ENCODE data around the gene ATE1. TPM values are rescaled to one million over a fixed set of nuclear protein-coding genes. Genes with fewer than 3 reads are reported as not detected.
A peak's percentile ranks its signal among the peaks of the same experiment; 100 is the strongest.
"Not testable (repeated sequence)": the region's sequence is repeated elsewhere in the genome, so short reads cannot be mapped to it uniquely, and the experiment has no call there.

ATE1 gene
- polyA plus RNA-seq, 1 donor = 23.4 TPM

DNA sequence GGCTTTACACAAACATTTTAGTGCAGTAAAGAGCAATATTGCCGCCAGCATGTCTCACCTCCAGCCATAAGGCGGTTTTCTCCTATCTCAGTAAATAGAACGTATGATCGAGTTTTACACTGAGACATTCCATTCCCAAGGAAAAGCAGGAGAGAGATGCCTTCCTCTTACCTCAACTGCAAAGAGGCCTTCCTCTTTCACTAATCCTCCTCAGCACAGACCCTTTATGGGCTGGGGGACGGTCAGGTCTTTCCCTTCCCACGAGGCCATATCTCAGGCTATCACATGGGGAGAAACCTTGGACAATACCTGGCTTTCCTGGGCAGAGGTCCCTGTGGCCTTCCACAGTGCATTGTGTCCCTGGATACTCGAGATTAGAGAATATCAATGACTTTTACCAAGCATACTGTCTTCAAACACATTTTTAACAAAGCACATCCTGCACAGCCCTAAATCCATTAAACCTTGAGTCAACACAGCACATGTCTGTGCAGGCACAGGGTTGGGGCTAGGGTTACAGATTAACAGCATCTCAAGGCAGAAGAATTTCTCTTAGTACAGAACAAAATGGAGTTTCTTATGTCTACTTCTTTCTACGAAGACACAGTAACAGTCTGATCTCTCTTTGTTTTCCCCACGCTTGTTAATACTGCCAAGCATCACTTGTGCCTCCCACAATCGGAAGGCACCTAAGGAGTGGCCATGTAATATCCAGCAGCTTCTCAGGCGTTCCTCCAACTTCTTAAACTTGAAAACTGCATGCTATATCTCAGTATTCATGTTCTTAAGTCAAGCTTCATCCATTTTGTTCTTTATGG lies 2.6 kb upstream of the ATE1 start:
- not testable (repeated sequence) for H3K4me3 ChIP-seq (ENCODE audit: low read length); H3K27me3 ChIP-seq (ENCODE audit: control insufficient read depth, insufficient read depth, low read length); H3K9me3 ChIP-seq (ENCODE audit: control insufficient read depth, low read depth, low read length); H3K36me3 ChIP-seq (ENCODE audit: control insufficient read depth, insufficient read depth, low read length)
- H3K27ac ChIP-seq (ENCODE audit: low read length) = peak overlapping the region; percentile 79
- peak in 1 of 2 donors; percentile 63 for DNase-seq
- peaks cover 23% of the 10 kb centered on the region for H3K4me1 ChIP-seq (ENCODE audit: control insufficient read depth, insufficient read depth, low read length)
- 57% methylated on average over 1 of the region's 11 CpGs for WGBS (ENCODE audit: insufficient coverage, low lambda C conversion rate)

DNA sequence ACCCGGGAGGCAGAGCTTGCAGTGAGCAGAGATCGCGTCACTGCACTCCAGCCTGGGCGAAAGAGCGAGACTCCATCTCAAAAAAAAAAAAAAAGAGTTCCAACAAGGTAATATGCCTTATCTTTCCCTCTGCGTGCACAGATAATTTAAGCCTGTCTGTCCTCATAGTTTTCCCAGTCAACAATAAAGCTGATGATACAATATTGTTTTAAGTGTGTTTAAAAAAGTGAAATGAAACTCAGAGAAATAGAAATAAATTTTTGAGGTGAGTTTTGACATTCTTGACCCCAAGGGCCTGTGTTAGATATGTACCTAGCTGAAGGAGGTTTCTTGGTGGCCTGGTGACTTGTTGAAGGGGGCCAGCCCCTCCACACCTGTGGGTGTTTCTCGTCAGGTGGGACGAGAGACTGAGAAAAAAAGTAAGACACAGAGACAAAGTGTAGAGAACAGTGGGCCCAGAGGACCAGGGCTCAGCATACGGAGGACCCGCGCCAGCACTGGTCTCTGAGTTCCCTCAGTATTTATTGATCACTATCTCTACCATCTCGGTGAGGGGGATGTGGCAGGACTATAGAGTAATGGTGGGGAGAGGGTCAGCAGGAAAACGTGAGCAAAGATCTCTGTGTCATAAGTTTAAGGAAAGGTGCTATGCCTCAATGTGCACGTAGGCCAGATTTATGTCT lies 1.9 kb upstream of the ATE1 start:
- H3K9me3 ChIP-seq (ENCODE audit: control insufficient read depth, low read depth, low read length); H3K36me3 ChIP-seq (ENCODE audit: control insufficient read depth, insufficient read depth, low read length); H3K27me3 ChIP-seq (ENCODE audit: control insufficient read depth, insufficient read depth, low read length); H3K4me3 ChIP-seq (ENCODE audit: low read length): not testable (repeated sequence)
- peak overlapping the region; percentile 79 for H3K27ac ChIP-seq (ENCODE audit: low read length)
- H3K4me1 ChIP-seq (ENCODE audit: control insufficient read depth, insufficient read depth, low read length) = peaks cover 19% of the 10 kb centered on the region
- WGBS (ENCODE audit: insufficient coverage, low lambda C conversion rate) = no CpG with 5 or more reads among the region's 14 CpGs
- peak in 1 of 2 donors; percentile 54 for DNase-seq

DNA sequence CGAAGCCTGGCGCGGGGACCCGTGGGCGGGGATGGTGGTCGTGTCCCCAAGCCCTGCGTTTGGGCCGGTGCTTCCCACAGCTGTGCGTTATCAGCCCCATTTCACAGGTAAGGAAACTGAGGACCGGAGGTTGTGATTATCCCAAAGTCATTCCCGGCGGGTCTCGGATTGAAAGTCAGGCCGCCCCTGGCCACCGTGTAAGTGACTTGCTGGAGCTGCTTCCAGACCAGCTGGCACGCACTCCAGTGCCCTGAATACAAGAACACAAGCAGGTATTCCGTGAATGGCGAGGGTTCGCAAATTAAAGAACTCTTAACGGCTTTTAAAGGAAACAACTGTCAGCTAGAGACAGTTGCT lies 675 bp upstream of the ATE1 start:
- H3K9me3 ChIP-seq (ENCODE audit: control insufficient read depth, low read depth, low read length) = no peaks in the 10 kb centered on the region
- no CpG with 5 or more reads among the region's 20 CpGs for WGBS (ENCODE audit: insufficient coverage, low lambda C conversion rate)
- no peaks in the 10 kb centered on the region for H3K36me3 ChIP-seq (ENCODE audit: control insufficient read depth, insufficient read depth, low read length)
- peak in 1 of 2 donors; percentile 30 for DNase-seq
- peaks cover 19% of the 10 kb centered on the region for H3K4me1 ChIP-seq (ENCODE audit: control insufficient read depth, insufficient read depth, low read length)
- no peaks in the 10 kb centered on the region for H3K27me3 ChIP-seq (ENCODE audit: control insufficient read depth, insufficient read depth, low read length)
- H3K4me3 ChIP-seq (ENCODE audit: low read length) = peak overlapping the region; percentile 92
- peak overlapping the region; percentile 98 for H3K27ac ChIP-seq (ENCODE audit: low read length)

DNA sequence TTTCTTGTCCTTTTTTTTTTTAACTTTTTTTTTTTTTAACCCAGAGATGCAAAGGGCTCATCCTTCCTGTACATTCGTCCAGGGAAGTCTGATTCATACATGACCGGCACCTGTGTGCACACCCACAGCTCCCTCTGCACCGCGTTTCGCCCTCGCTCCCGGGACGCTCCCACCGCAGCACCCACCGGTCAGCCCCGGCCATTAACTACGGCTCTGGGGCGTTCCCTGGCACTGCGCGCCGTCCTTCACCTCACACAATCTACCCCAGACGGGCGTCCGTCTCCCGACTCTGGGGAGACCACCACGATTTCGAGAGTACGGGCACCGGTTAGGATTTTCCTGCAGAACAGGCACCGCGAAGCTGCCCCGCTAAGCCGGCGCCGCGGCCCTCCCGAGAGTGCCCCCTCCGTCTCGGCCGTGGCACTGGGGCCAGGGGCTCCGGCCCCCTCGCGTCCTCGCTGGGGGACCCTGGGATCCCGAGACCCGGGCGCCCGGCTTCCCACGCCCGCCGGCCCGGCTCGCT lies 452 bp downstream of the ATE1 start:
- WGBS (ENCODE audit: insufficient coverage, low lambda C conversion rate) = no CpG with 5 or more reads among the region's 48 CpGs

DNA sequence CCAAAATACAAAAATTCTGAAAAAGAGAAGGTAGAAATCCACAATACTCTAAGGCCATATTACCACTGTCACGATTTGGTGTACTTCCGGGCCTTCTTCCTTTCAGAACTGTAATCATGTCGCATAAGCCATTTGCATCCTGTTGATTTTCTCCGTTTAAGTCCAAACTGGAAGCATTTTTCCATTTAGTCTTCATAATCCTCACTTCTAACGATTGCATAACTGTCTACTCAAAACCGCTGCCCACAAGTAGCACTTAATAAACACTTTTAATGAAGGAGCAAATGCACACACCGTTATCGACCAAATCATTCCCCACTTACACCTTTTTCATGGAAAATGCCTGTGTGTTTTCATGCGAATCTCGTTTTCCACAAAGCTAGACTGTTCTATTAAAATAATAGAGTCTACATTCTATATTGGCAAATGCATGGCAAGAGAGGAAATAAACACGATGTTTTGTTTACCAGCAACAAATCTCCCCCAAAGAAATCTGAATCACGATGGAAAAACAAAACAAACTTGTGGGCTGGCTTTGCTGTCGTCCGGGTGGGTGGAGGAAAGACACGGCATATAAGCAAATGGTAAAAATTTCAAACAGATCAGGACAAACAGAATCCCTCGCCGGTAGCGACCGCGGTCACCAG lies 1.0 kb downstream of the ATE1 start:
- WGBS (ENCODE audit: insufficient coverage, low lambda C conversion rate) = 0% methylated on average over 6 of the region's 20 CpGs
- Histone ChIP-seq H3K9me3 (ENCODE audit: control insufficient read depth, low read depth, low read length) (no peaks in the 10 kb centered on the region), H3K27ac (ENCODE audit: low read length) (peak overlapping the region; percentile 94), H3K4me3 (ENCODE audit: low read length) (peak overlapping the region; percentile 92), H3K36me3 (ENCODE audit: control insufficient read depth, insufficient read depth, low read length) (peaks cover 9% of the 10 kb centered on the region), H3K27me3 (ENCODE audit: control insufficient read depth, insufficient read depth, low read length) (no peaks in the 10 kb centered on the region), H3K4me1 (ENCODE audit: control insufficient read depth, insufficient read depth, low read length) (peaks cover 19% of the 10 kb centered on the region)
- DNase-seq = peak in 1 of 2 donors; percentile 53

More for the DNA sequence above, 452 bp downstream of the ATE1 start:
- peak; percentile 42 to 74 for DNase-seq
- H3K4me3 ChIP-seq (ENCODE audit: low read length) = peak overlapping the region; percentile 92
- H3K4me1 ChIP-seq (ENCODE audit: control insufficient read depth, insufficient read depth, low read length) = peaks cover 19% of the 10 kb centered on the region
- peak overlapping the region; percentile 94 for H3K27ac ChIP-seq (ENCODE audit: low read length)
- H3K9me3 ChIP-seq (ENCODE audit: control insufficient read depth, low read depth, low read length) = no peaks in the 10 kb centered on the region
- no peaks in the 10 kb centered on the region for H3K27me3 ChIP-seq (ENCODE audit: control insufficient read depth, insufficient read depth, low read length)
- H3K36me3 ChIP-seq (ENCODE audit: control insufficient read depth, insufficient read depth, low read length) = peaks cover 9% of the 10 kb centered on the region

DNA sequence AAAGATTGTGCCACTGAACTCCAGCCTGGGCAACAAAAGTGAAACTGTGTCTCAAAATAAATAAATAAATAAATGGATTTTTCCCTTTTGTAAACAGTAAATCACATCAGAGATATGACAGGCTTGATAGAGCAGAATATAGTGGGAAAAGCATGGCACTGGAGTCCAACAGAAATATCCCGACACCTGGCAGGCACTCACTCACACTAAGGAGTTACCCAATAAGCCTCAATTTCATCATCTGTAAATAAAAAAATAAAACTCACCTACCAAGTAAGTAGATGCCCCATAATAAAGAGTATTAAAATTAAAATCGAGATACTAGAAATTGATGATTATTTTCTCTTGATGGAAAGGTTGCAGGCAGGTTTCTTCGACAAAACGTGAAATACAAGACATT lies 1.7 kb downstream of the ATE1 start:
- 97% methylated on average over 3 of the region's 4 CpGs for WGBS (ENCODE audit: insufficient coverage, low lambda C conversion rate)
- Histone ChIP-seq H3K4me1 (ENCODE audit: control insufficient read depth, insufficient read depth, low read length) (peaks cover 18% of the 10 kb centered on the region), H3K9me3 (ENCODE audit: control insufficient read depth, low read depth, low read length) (no peaks in the 10 kb centered on the region), H3K27ac (ENCODE audit: low read length) (peak overlapping the region; percentile 94), H3K27me3 (ENCODE audit: control insufficient read depth, insufficient read depth, low read length) (no peaks in the 10 kb centered on the region), H3K4me3 (ENCODE audit: low read length) (peak overlapping the region; percentile 92), H3K36me3 (ENCODE audit: control insufficient read depth, insufficient read depth, low read length) (peaks cover 12% of the 10 kb centered on the region)
- no peak for DNase-seq

DNA sequence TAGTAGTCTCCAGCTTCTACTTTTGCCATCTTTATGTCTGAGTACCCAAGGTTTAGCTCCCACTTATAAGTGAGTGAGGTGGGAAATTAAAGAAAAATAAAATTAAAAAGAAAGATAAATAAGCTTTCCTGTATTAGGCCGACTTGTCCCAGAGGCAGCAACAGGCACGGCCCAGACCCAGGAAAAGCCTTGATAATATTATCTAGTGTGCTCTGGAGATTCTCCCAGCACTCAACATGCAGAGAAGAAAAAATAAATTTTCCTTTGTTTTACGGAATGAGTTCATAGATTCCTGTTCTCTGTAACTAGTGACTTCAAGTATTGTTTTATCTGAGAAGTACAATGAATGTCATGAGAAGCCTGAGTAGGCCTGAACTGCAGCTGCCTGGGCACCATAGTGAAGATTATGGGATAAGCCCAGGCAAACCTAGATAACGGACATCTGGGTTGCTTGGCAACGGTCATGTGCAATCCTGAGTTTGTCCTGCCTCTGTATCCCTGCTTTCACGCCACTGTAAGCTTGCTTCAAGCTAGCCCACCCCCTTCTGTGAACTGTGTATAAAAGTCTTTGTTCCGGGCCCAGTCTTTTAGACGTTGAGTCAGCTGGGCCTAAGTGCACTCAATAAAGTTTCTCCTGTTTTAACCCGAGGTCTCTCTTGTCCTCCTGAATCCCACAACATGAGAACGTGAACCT lies 6.4 kb downstream of the ATE1 start:
- H3K9me3 ChIP-seq (ENCODE audit: control insufficient read depth, low read depth, low read length) = no peaks in the 10 kb centered on the region
- WGBS (ENCODE audit: insufficient coverage, low lambda C conversion rate) = 83% methylated on average over 2 of the region's 10 CpGs
- no peak overlapping the region for H3K4me3 ChIP-seq (ENCODE audit: low read length)
- no peaks in the 10 kb centered on the region for H3K4me1 ChIP-seq (ENCODE audit: control insufficient read depth, insufficient read depth, low read length)
- peaks cover 35% of the 10 kb centered on the region for H3K36me3 ChIP-seq (ENCODE audit: control insufficient read depth, insufficient read depth, low read length)
- H3K27me3 ChIP-seq (ENCODE audit: control insufficient read depth, insufficient read depth, low read length) = no peaks in the 10 kb centered on the region
- DNase-seq = no peak
- no peak overlapping the region for H3K27ac ChIP-seq (ENCODE audit: low read length)

DNA sequence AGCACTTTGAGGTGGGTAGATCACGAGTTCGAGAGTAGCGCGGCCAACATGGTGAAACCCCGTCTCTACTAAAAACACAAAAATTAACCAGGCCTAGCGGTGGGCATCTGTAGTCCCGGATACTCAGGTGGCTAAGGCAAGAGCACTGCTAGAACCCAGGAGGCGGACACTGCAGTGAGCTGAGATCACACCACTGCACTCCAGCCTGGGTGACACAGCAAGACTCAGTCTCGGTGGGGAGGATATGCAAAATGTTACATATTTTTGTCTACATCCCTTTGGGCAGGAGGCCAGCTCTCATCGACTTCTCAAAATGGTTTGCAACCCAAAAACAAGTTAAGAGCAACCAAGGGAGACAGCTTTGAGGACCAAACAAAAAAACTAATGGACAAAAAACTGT lies 8.2 kb downstream of the ATE1 start:
- Histone ChIP-seq H3K36me3 (ENCODE audit: control insufficient read depth, insufficient read depth, low read length) (peaks cover 35% of the 10 kb centered on the region), H3K4me1 (ENCODE audit: control insufficient read depth, insufficient read depth, low read length) (no peaks in the 10 kb centered on the region), H3K4me3 (ENCODE audit: low read length) (no peak overlapping the region), H3K9me3 (ENCODE audit: control insufficient read depth, low read depth, low read length) (no peaks in the 10 kb centered on the region), H3K27ac (ENCODE audit: low read length) (no peak overlapping the region), H3K27me3 (ENCODE audit: control insufficient read depth, insufficient read depth, low read length) (no peaks in the 10 kb centered on the region)
- no peak for DNase-seq
- WGBS (ENCODE audit: insufficient coverage, low lambda C conversion rate) = 40% methylated on average over 1 of the region's 10 CpGs

DNA sequence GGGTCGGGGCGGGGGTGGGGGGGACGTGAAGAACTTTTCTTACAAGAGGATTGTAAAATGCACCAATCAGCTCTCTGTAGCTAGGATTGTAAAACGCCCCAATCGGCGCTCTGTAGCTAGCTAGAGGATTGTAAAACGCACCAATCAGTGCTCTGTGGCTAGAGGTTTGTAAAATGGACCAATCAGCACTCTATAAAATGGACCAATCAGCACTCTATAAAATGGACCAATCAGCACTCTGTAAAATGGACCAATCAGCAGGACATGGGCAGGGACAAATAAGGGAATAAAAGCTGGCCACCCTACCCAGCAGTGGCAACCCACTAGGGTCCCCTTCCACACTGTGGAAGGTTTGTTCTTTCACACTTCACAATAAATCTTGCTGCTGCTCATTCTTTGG lies 9.0 kb downstream of the ATE1 start:
- WGBS (ENCODE audit: insufficient coverage, low lambda C conversion rate) = no CpG with 5 or more reads among the region's 7 CpGs
- DNase-seq; H3K9me3 ChIP-seq (ENCODE audit: control insufficient read depth, low read depth, low read length); H3K27me3 ChIP-seq (ENCODE audit: control insufficient read depth, insufficient read depth, low read length); H3K4me3 ChIP-seq (ENCODE audit: low read length); H3K4me1 ChIP-seq (ENCODE audit: control insufficient read depth, insufficient read depth, low read length); H3K27ac ChIP-seq (ENCODE audit: low read length): not testable (repeated sequence)
- H3K36me3 ChIP-seq (ENCODE audit: control insufficient read depth, insufficient read depth, low read length) = peaks cover 38% of the 10 kb centered on the region

DNA sequence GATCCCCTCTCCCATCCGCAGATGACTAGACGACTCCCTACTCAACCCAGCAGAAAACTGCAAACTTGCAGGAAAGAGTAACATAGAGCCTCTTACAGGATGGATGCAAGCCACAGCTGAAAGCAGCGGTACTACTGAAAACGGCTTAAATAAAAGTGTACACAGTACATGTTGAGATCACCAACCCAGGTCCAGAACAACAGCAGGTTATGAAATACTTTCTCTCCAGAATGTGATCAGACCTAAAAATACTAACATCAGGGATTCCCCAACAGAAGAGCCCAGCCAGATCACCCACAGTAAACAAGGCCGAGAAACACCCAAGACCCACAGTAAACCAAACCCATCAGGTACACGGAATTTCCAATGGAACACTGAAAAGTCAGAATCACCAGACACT lies 13.2 kb downstream of the ATE1 start:
- Histone ChIP-seq H3K27me3 (ENCODE audit: control insufficient read depth, insufficient read depth, low read length) (no peaks in the 10 kb centered on the region), H3K4me1 (ENCODE audit: control insufficient read depth, insufficient read depth, low read length) (no peaks in the 10 kb centered on the region), H3K27ac (ENCODE audit: low read length) (no peak overlapping the region), H3K36me3 (ENCODE audit: control insufficient read depth, insufficient read depth, low read length) (peaks cover 41% of the 10 kb centered on the region), H3K4me3 (ENCODE audit: low read length) (no peak overlapping the region), H3K9me3 (ENCODE audit: control insufficient read depth, low read depth, low read length) (no peaks in the 10 kb centered on the region)
- no CpG with 5 or more reads among the region's 6 CpGs for WGBS (ENCODE audit: insufficient coverage, low lambda C conversion rate)
- DNase-seq = no peak

Measured in large intestine (tissue), 3 donors.